HepG2 (cell line): ENCODE data around the gene GTF2H4. TPM values are rescaled to one million over a fixed set of nuclear protein-coding genes. Genes with fewer than 3 reads are reported as not detected.

Experiments
- DBP ChIP-seq: sonication (generic); formaldehyde crosslinking; IDR thresholded peaks from 2 replicates; pipeline ENCODE4 v1.4.0; 2020; ENCODE audit warnings: missing genetic modification reagents; ENCODE audit errors: not compliant biosample characterization
- EZH2 ChIP-seq: conservative IDR thresholded peaks from 2 replicates; pipeline ENCODE4 v1.6.1; 2012; ENCODE audit warnings: mild to moderate bottlenecking, low read depth, low read length, moderate library complexity
- GTF3A ChIP-seq: sonication (generic); formaldehyde crosslinking; conservative IDR thresholded peaks from 2 replicates; pipeline ENCODE4 v1.4.0; 2020; ENCODE audit warnings: mild to moderate bottlenecking, missing genetic modification reagents
- HOXD1 ChIP-seq: sonication (generic); formaldehyde crosslinking; IDR thresholded peaks from 2 replicates; pipeline ENCODE4 v1.5.0; 2020; ENCODE audit warnings: missing genetic modification reagents
- KAT8 ChIP-seq: IDR thresholded peaks from 2 replicates; pipeline ENCODE4 v1.6.1; 2016; ENCODE audit warnings: missing genetic modification reagents, missing compliant biosample characterization
- MAF1 ChIP-seq: sonication (generic); formaldehyde crosslinking; IDR thresholded peaks from 2 replicates; pipeline ENCODE4 v1.5.0; 2020; ENCODE audit warnings: missing genetic modification reagents, borderline replicate concordance
- MTERF4 ChIP-seq: sonication (generic); formaldehyde crosslinking; IDR thresholded peaks from 2 replicates; pipeline ENCODE4 v1.8.0; 2023; ENCODE audit warnings: mild to moderate bottlenecking, missing genetic modification reagents
- RELA ChIP-seq: sonication (generic); formaldehyde crosslinking; IDR thresholded peaks from 2 replicates; pipeline ENCODE4 v1.4.0; 2020; ENCODE audit warnings: missing genetic modification reagents
- RXRA ChIP-seq: sonication (generic); formaldehyde crosslinking; IDR thresholded peaks from 2 replicates; pipeline ENCODE4 v1.5.1; 2020; ENCODE audit warnings: missing genetic modification reagents
- SMAD3 ChIP-seq: sonication (generic); formaldehyde crosslinking; IDR thresholded peaks from 2 replicates; pipeline ENCODE4 v1.4.0; 2020; ENCODE audit warnings: missing genetic modification reagents
- TMF1 ChIP-seq: sonication (generic); formaldehyde crosslinking; IDR thresholded peaks from 2 replicates; pipeline ENCODE4 v1.8.1; 2022; ENCODE audit warnings: low read depth, missing genetic modification reagents
- ZBTB2 ChIP-seq: sonication (generic); formaldehyde crosslinking; IDR thresholded peaks from 2 replicates; pipeline ENCODE4 v1.8.0; 2022; ENCODE audit warnings: low read depth, missing genetic modification reagents
- ZBTB33 ChIP-seq: sonication (generic); formaldehyde crosslinking; IDR thresholded peaks from 2 replicates; pipeline ENCODE4 v1.4.0; 2020; ENCODE audit warnings: missing genetic modification reagents
- ZNF207 ChIP-seq: fragments of 450-650 bp; IDR thresholded peaks from 2 replicates; pipeline ENCODE4 v1.6.1; 2016; ENCODE audit warnings: antibody characterized with exemption, borderline replicate concordance
- ZNF274 ChIP-seq: sonication (generic); formaldehyde crosslinking; IDR thresholded peaks from 2 replicates; pipeline ENCODE4 v1.5.1; 2020; ENCODE audit warnings: mild to moderate bottlenecking, missing genetic modification reagents
- ZNF30 ChIP-seq: sonication (generic); formaldehyde crosslinking; IDR thresholded peaks from 2 replicates; pipeline ENCODE4 v1.5.0; 2020; ENCODE audit warnings: mild to moderate bottlenecking, missing genetic modification reagents
- ZNF382 ChIP-seq: sonication (generic); formaldehyde crosslinking; IDR thresholded peaks from 2 replicates; pipeline ENCODE4 v1.5.0; 2020; ENCODE audit warnings: missing genetic modification reagents, mild to moderate bottlenecking, borderline replicate concordance
- ZNF550 ChIP-seq: sonication (generic); formaldehyde crosslinking; IDR thresholded peaks from 2 replicates; pipeline ENCODE4 v1.4.0; 2020; ENCODE audit warnings: mild to moderate bottlenecking, missing genetic modification reagents, borderline replicate concordance
- ZNF749 ChIP-seq: sonication (generic); formaldehyde crosslinking; IDR thresholded peaks from 2 replicates; pipeline ENCODE4 v1.8.0; 2022; ENCODE audit warnings: mild to moderate bottlenecking, missing genetic modification reagents, moderate library complexity, borderline replicate concordance
- ZNF790 ChIP-seq: sonication (generic); formaldehyde crosslinking; IDR thresholded peaks from 2 replicates; pipeline ENCODE4 v1.8.0; 2022; ENCODE audit warnings: missing genetic modification reagents, mild to moderate bottlenecking, borderline replicate concordance
- ZNF800 ChIP-seq: sonication (generic); formaldehyde crosslinking; IDR thresholded peaks from 2 replicates; pipeline ENCODE4 v1.4.0; 2020; ENCODE audit warnings: missing genetic modification reagents
- polyA plus RNA-seq, 8 experiments: library from polyadenylated mRNA; depleted of rRNA in 3 of 8; stranded (reverse) in 7 of 8; unstranded in 1 of 8; fragments of >200 nt; fragmentation: Illumina TruSeq in 4 of 8; extraction: Trizol in 4 of 8; gene quantifications; 2 replicates each; pipeline versions ENCODE4 v1.2.1 to v1.2.3, GENCODE V29; 2011 to 2016; ENCODE audit warnings: low read depth in 4 of 8, missing spikeins in 1 of 8, mixed read lengths in 1 of 8; ENCODE audit not compliant: insufficient read depth in 1 of 8
- total RNA-seq, 5 experiments: library from RNA; depleted of rRNA; stranded (reverse); fragments of >200 nt; fragmentation: Illumina TruSeq; extraction: Trizol; gene quantifications; 2 replicates each; pipeline ENCODE4 v1.2.3, GENCODE V29; 2016; ENCODE audit warnings: low read depth in 1 of 5

GTF2H4 gene
- total and polyA plus RNA-seq, 2 of the 13 experiments (the other 11 are each of a cell fraction or from before 2014, with no cell fraction given) = 15.9 to 49.3 TPM

- TF ChIP-seq ZNF550 (CRISPR knock-in tag) = peak; percentile 92; the same call in 1 of the 2 replicates
- no peak; the same call in 1 of the 2 replicates for TF ChIP-seq TMF1 (CRISPR knock-in tag)
- TF ChIP-seq KAT8 = peak; percentile 97
- TF ChIP-seq ZNF274 (CRISPR knock-in tag) = peak; percentile 64; the same call in 1 of the 2 replicates
- no peak for TF ChIP-seq EZH2
- no peak for TF ChIP-seq DBP (CRISPR knock-in tag)
- peak; percentile 80; the same call in 1 of the 2 replicates for TF ChIP-seq SMAD3
- TF ChIP-seq MAF1 (CRISPR knock-in tag) = no peak
- TF ChIP-seq GTF3A (CRISPR knock-in tag) = 0 out of 2 replicates have a peak, but pooled peaks have one; percentile 75
- TF ChIP-seq RXRA (CRISPR knock-in tag) = peak; percentile 85
- TF ChIP-seq HOXD1 (CRISPR knock-in tag) = peak; percentile 63; the same call in 1 of the 2 replicates
- TF ChIP-seq ZNF207 = no peak
- TF ChIP-seq ZNF790 = no peak; the same call in 1 of the 2 replicates
- TF ChIP-seq MTERF4 (CRISPR knock-in tag) = peak; percentile 23; the same call in 1 of the 2 replicates
- no peak for TF ChIP-seq ZNF749 (CRISPR knock-in tag)
- 0 out of 2 replicates have a peak, but pooled peaks have one; percentile 67 for TF ChIP-seq ZNF30 (CRISPR knock-in tag)
- peak; percentile 28; the same call in 1 of the 2 replicates for TF ChIP-seq ZBTB33 (CRISPR knock-in tag)
- TF ChIP-seq RELA (CRISPR knock-in tag) = no peak; the same call in 1 of the 2 replicates
- TF ChIP-seq ZBTB2 (CRISPR knock-in tag) = no peak
- TF ChIP-seq ZNF382 (CRISPR knock-in tag) = no peak
- TF ChIP-seq ZNF800 (CRISPR knock-in tag) = no peak
These were observed at the start of gene GTF2H4 (continued) for GRCh38 chr6:30907758-30908591.
